H9 (cell line): ENCODE data around the gene APBB2. TPM values are rescaled to one million over a fixed set of nuclear protein-coding genes. Genes with fewer than 3 reads are reported as not detected.

Experiments used
- DNase-seq: peaks from one replicate; pipeline ENCODE4 v3.0.0-alpha.2; 2017
- H2AFZ ChIP-seq: one replicate; pipeline ENCODE4 v1.6.1; 2013; ENCODE audit warnings: mild to moderate bottlenecking, low read length, control low read depth, moderate library complexity
- H2AK5ac ChIP-seq: 2 replicates; pipeline ENCODE4 v1.6.1; 2013; ENCODE audit warnings: low read length, control low read depth, mixed read lengths; ENCODE audit not compliant: insufficient read length
- H2BK120ac ChIP-seq: one replicate; pipeline ENCODE4 v1.6.1; 2013; ENCODE audit warnings: low read depth, mild to moderate bottlenecking, low read length, control low read depth, inconsistent platforms; ENCODE audit not compliant: poor library complexity, severe bottlenecking
- H2BK12ac ChIP-seq: 2 replicates; pipeline ENCODE4 v1.6.1; 2013; ENCODE audit warnings: low read length, control low read depth, mixed read lengths, low read depth; ENCODE audit not compliant: insufficient read length
- H2BK15ac ChIP-seq: 2 replicates; pipeline ENCODE4 v1.6.1; 2013; ENCODE audit warnings: low read depth, low read length, control low read depth
- H2BK20ac ChIP-seq: one replicate; pipeline ENCODE4 v1.6.1; 2013; ENCODE audit warnings: low read depth, mild to moderate bottlenecking, low read length, control low read depth, inconsistent platforms; ENCODE audit not compliant: poor library complexity, severe bottlenecking
- H2BK5ac ChIP-seq: 2 replicates; pipeline ENCODE4 v1.6.1; 2013; ENCODE audit warnings: low read length, control low read depth, mixed read lengths; ENCODE audit not compliant: insufficient read length
- H3K14ac ChIP-seq: 2 replicates; pipeline ENCODE4 v1.6.1; 2013; ENCODE audit warnings: low read length, control low read depth; ENCODE audit not compliant: insufficient read depth
- H3K18ac ChIP-seq: 2 replicates; pipeline ENCODE4 v1.6.1; 2013; ENCODE audit warnings: low read depth, mild to moderate bottlenecking, mixed read lengths, low read length, control low read depth; ENCODE audit not compliant: insufficient read length
- H3K23ac ChIP-seq: 2 replicates; pipeline ENCODE4 v1.6.1; 2013; ENCODE audit warnings: low read length, control low read depth, mixed read lengths, low read depth; ENCODE audit not compliant: insufficient read length
- H3K23me2 ChIP-seq: 2 replicates; pipeline ENCODE4 v1.6.1; 2013; ENCODE audit warnings: low read depth, mild to moderate bottlenecking, mixed read lengths, low read length, control low read depth; ENCODE audit not compliant: insufficient read length, poor library complexity, severe bottlenecking
- H3K27ac ChIP-seq: 2 replicates; pipeline ENCODE4 v1.5.1; 2013; ENCODE audit warnings: low read length, control low read depth, mixed read lengths, low read depth; ENCODE audit not compliant: insufficient read length
- H3K27me3 ChIP-seq: 2 replicates; pipeline ENCODE4 v1.6.1; 2013; ENCODE audit warnings: low read length, control low read depth, inconsistent platforms; ENCODE audit not compliant: insufficient read depth
- H3K4ac ChIP-seq: 2 replicates; pipeline ENCODE4 v1.6.1; 2013; ENCODE audit warnings: low read depth, mild to moderate bottlenecking, control low read depth, inconsistent platforms, low read length, moderate library complexity
- H3K4me1 ChIP-seq: 2 replicates; pipeline ENCODE4 v1.6.1; 2013; ENCODE audit warnings: low read length, control low read depth, inconsistent platforms; ENCODE audit not compliant: insufficient read depth
- H3K4me2 ChIP-seq: 2 replicates; pipeline ENCODE4 v1.6.1; 2013; ENCODE audit warnings: low read length, control low read depth, mixed read lengths; ENCODE audit not compliant: insufficient read length, insufficient read depth
- H3K56ac ChIP-seq: 2 replicates; pipeline ENCODE4 v1.6.1; 2013; ENCODE audit warnings: low read depth, mild to moderate bottlenecking, mixed read lengths, low read length, control low read depth; ENCODE audit not compliant: insufficient read length
- H3K79me1 ChIP-seq: 2 replicates; pipeline ENCODE4 v1.6.1; 2013; ENCODE audit warnings: low read depth, mild to moderate bottlenecking, moderate library complexity, low read length, control low read depth, inconsistent platforms; ENCODE audit not compliant: insufficient read depth, poor library complexity, severe bottlenecking
- H3K79me2 ChIP-seq: 2 replicates; pipeline ENCODE4 v1.6.1; 2013; ENCODE audit warnings: low read length, control low read depth, inconsistent platforms; ENCODE audit not compliant: insufficient read depth
- H3K9ac ChIP-seq: 2 replicates; pipeline ENCODE4 v1.6.1; 2013; ENCODE audit warnings: low read length, control low read depth, mixed read lengths; ENCODE audit not compliant: insufficient read length; ENCODE audit errors: extremely low read depth
- H3K9me3 ChIP-seq: one replicate; pipeline ENCODE4 v1.6.1; 2013; ENCODE audit warnings: low read depth, low read length, inconsistent platforms; ENCODE audit not compliant: control insufficient read depth
- H3T11ph ChIP-seq: one replicate; pipeline ENCODE4 v1.6.1; 2013; ENCODE audit warnings: mild to moderate bottlenecking, low read length, control low read depth, inconsistent platforms
- H4K20me1 ChIP-seq: one replicate; pipeline ENCODE4 v1.6.1; 2013; ENCODE audit not compliant: control insufficient read depth, insufficient read length, insufficient read depth
- H4K5ac ChIP-seq: 2 replicates; pipeline ENCODE4 v1.6.1; 2013; ENCODE audit warnings: low read depth, mild to moderate bottlenecking, mixed read lengths, low read length, control low read depth; ENCODE audit not compliant: insufficient read length
- H4K8ac ChIP-seq: replicated peaks from 2 replicates; pipeline ENCODE4 v1.6.1; 2013; ENCODE audit warnings: low read length, control low read depth, mixed read lengths, low read depth; ENCODE audit not compliant: insufficient read length
- H4K91ac ChIP-seq: 2 replicates; pipeline ENCODE4 v1.6.1; 2013; ENCODE audit warnings: low read depth, mild to moderate bottlenecking, moderate library complexity, mixed read lengths, low read length, control low read depth; ENCODE audit not compliant: insufficient read length
- H3K27ac Mint-ChIP-seq, 3 experiments: 2 replicates in 2 of 3; 3 replicates in 1 of 3; pipeline ENCODE4 v1.8.0; 2020 to 2021; ENCODE audit warnings: mixed read lengths in 3 of 3, mild to moderate bottlenecking in 1 of 3, moderate library complexity in 1 of 3
- H3K27me3 Mint-ChIP-seq: 2 replicates; pipeline ENCODE4 v1.8.0; 2021; ENCODE audit warnings: low read depth, mild to moderate bottlenecking, moderate library complexity, mixed read lengths
- H3K36me3 Mint-ChIP-seq, 3 experiments: 2 replicates in 2 of 3; 3 replicates in 1 of 3; pipeline ENCODE4 v1.8.0; 2020 to 2021; ENCODE audit warnings: low read depth in 3 of 3, mixed read lengths in 3 of 3; ENCODE audit not compliant: insufficient read depth in 1 of 3
- H3K4me1 Mint-ChIP-seq, 2 experiments: 2 replicates each; pipeline ENCODE4 v1.8.0; 2020; ENCODE audit warnings: mixed read lengths in 2 of 2
- H3K4me3 Mint-ChIP-seq, 2 experiments: 2 replicates in 1 of 2; 3 replicates in 1 of 2; pipeline ENCODE4 v1.8.0; 2020 to 2021; ENCODE audit warnings: mild to moderate bottlenecking in 2 of 2, mixed read lengths in 2 of 2, moderate library complexity in 1 of 2
- H3K9me3 Mint-ChIP-seq, 2 experiments: 2 replicates in 1 of 2; 3 replicates in 1 of 2; pipeline ENCODE4 v1.8.0; 2020; ENCODE audit warnings: mild to moderate bottlenecking in 2 of 2, mixed read lengths in 2 of 2, moderate library complexity in 1 of 2
- CTCF ChIP-seq: fragments of 200-600 bp; sonication (generic); conservative IDR thresholded peaks from 3 replicates; pipeline ENCODE4 v1.8.0; 2021; ENCODE audit warnings: antibody characterized with exemption, mild to moderate bottlenecking
- WGBS: extraction: QIAGEN DNeasy Blood & Tissue Kit; methylation state at CpG from one replicate; pipeline ENCODE4 v1.1.7; 2013; ENCODE audit warnings: missing lambda C conversion rate, low lambda C conversion rate, mixed read lengths; ENCODE audit not compliant: insufficient read length; ENCODE audit errors: extremely low coverage; 5-methylcytosine and 5-hydroxymethylcytosine counted together
- total RNA-seq: library from RNA; stranded (reverse); gene quantifications from 2 replicates; pipeline ENCODE4 v1.2.1, GENCODE V29; 2021

APBB2 gene
- total RNA-seq, 1 experiment from 2014 or later: 39.6 TPM

GRCh38 chr4:40833212-40833611 is 381.1 kb downstream of the APBB2 start:
- H2AK5ac ChIP-seq: no peak overlapping the region
- no peak for TF ChIP-seq CTCF
- H3K14ac ChIP-seq: no peak overlapping the region; the same call in 1 of the 2 replicates
- H3K9ac ChIP-seq: no peak overlapping the region
- Mint-ChIP-seq H3K4me1 (0 out of 4 replicates have a peak, but pooled peaks cover 0 to 3% of the 10 kb centered on the region in 2 experiments), H3K27me3 (no peaks in the 10 kb centered on the region), H3K4me3 (no peak overlapping the region), H3K27ac (peak overlapping the region in 2 of 3 experiments; percentile 9 to 89; a peak in 4 of 7 replicates), H3K36me3 (peaks cover 28 to 60% (median 44%) of the 10 kb centered on the region in 3 experiments; a peak in 6 of 7 replicates), H3K9me3 (no peaks in the 10 kb centered on the region)
- no peak overlapping the region for H3K4me2 ChIP-seq
- H3K4ac ChIP-seq: no peak overlapping the region
- H3K9me3 ChIP-seq: no peaks in the 10 kb centered on the region
- DNase-seq: no peak
- H2AFZ ChIP-seq: no peak overlapping the region
- no peaks in the 10 kb centered on the region for H3K23me2 ChIP-seq
- no peak overlapping the region for H3K56ac ChIP-seq
- no peak overlapping the region for H2BK20ac ChIP-seq
- H4K8ac ChIP-seq: no peak overlapping the region
- H3K79me2 ChIP-seq: no peaks in the 10 kb centered on the region; the same call in 1 of the 2 replicates
- H4K5ac ChIP-seq: no peak overlapping the region
- WGBS: no CpG with 5 or more reads among the region's 11 CpGs
- H3K79me1 ChIP-seq: no peaks in the 10 kb centered on the region
- H3K4me1 ChIP-seq: no peaks in the 10 kb centered on the region
- no peak overlapping the region for H3K27ac ChIP-seq
- no peaks in the 10 kb centered on the region for H4K20me1 ChIP-seq
- H2BK5ac ChIP-seq: no peak overlapping the region
- H2BK12ac ChIP-seq: no peak overlapping the region
- H2BK120ac ChIP-seq: no peak overlapping the region
- no peak overlapping the region for H2BK15ac ChIP-seq
- no peaks in the 10 kb centered on the region for H3K27me3 ChIP-seq
- H3T11ph ChIP-seq: no peak overlapping the region
- H3K23ac ChIP-seq: no peak overlapping the region
- H4K91ac ChIP-seq: no peak overlapping the region
- no peak overlapping the region for H3K18ac ChIP-seq
